A549 treated with CORT108297 at 1 μM for 4 hours (cell line): ENCODE measurements around the gene ALDH3A2. TPM values are rescaled to one million over a fixed set of nuclear protein-coding genes. Genes with fewer than 3 reads are reported as not detected.

Source experiments
- total RNA-seq: library from RNA; stranded (reverse); fragments of 200-300 nt; extraction: Qiagen RNA extraction; gene quantifications from 5 replicates; pipeline ENCODE4 v1.2.3, GENCODE V29; 2022

ALDH3A2 gene
- 161 to 182 TPM (median 165 TPM) in 5 replicates for total RNA-seq

DNA sequence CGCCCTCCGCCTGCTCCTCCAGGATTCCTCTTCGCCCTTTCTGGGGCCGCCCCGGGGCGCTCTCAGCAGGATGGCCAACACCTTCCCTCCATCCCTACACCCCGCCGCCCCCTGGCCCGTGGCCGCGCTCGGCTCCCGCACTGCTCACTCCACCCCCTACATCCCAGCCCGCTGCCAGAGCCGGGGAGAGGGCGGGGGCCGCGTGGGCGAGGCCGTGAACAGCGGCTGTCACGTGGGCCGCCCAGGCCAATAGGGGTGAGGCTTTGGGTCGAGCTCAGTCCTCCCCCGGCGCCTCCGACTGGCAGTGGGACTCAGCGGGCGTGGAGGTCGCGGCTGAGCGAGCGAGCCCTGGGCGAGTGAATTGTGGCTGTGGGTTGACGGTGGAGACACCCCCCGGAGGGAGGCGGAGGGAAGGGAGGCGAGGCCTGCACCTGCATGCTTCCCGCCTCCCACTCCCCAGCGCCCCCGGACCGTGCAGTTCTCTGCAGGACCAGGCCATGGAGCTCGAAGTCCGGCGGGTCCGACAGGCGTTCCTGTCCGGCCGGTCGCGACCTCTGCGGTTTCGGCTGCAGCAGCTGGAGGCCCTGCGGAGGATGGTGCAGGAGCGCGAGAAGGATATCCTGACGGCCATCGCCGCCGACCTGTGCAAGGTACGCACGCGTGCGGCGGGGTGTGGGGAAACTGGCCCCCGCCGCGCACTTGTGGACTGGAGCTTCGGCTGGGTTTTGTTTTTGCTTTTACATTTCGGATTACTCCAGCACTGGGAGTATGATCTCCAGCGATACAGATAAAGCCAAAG lies at the start of gene ALDH3A2:
TSS of gene ALDH3A2 (plus strand) at position 277 of the 799 bp plus-strand sequence. CDS start at position 498, 221 bp downstream.

DNA sequence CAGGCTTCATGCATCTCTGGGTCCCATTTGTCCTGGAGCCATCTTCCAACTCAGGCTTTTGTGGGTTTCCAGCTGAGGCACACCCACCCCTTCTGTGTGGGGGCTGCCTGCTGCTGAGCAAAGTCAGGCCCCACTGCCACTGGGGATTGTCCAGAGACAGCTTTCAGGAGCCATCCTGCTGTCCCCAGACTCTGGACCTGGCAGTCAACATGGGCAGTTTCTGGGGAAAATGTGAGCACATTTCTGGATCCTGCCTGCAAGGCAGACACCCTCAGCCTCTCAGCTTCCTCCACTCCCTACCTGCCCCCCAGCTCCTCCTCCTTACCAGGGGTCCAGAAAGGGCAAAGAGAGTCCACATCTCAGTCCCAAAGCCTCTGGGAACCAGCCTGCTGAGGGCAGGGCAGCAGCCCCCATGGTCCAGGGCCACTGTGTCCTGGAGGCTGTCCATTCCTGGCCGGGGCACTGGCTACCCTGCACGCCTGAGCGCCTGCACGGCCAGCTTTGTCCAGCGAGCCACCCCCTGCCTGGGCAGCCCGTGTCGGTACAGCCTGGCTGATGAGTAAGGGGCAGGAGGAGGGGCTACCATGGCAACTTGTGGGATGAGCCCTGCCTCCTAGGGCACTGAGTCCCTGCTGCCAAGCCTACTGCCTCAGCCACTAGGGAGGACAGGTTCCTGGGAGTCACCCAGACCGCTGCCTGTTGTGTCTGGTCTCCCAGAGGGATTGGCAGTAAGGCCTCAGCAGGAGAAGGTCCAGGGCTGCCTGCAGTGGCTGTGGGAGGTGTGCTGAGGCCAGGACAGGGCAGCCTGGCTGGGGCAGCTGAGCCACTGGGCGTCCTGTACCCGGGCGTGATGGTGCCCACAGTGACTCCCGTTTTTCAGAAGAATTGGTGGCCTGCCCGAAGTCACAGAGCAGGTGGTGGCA lies 67.8 kb downstream of the ALDH3A2 start, which contains the start of gene SLC47A2:
TSS of gene SLC47A2 (minus strand) at position 477 of the 923 bp plus-strand sequence. CDS start at position 448, 29 bp downstream.

Other genes starting within 250 kb of the ALDH3A2 start
- gene RNF112, start 237.5 kb upstream of the ALDH3A2 start, total RNA-seq = 0.13 to 0.95 TPM (median 0.39 TPM) in 5 replicates
- gene SLC47A1, start 114.9 kb upstream of the ALDH3A2 start, total RNA-seq = 23.1 to 25.2 TPM (median 24.0 TPM) in 5 replicates
- gene SLC47A2, start 67.8 kb downstream of the ALDH3A2 start, total RNA-seq = 0.05 to 0.20 TPM (median 0.14 TPM) in 5 replicates
- 738 to 1,121 TPM (median 806 TPM) in 5 replicates for gene ALDH3A1, start 99.5 kb downstream of the ALDH3A2 start, total RNA-seq
- 10.8 to 15.2 TPM (median 13.3 TPM) in 5 replicates for gene ULK2, start 219.2 kb downstream of the ALDH3A2 start, total RNA-seq